GM21786 (cell line): ENCODE data around the gene ATXN10.

Experiments used
- ATAC-seq: cut with Tn5 transposase; IDR thresholded peaks from one replicate; pipeline ENCODE4 v1.9.1; 2021; ENCODE audit not compliant: unreplicated experiment

Gene ATXN10

GRCh38 chr22:45845076-45845487 is 173.4 kb downstream of the ATXN10 start:
- ATAC-seq = no peak

GRCh38 chr22:45846952-45847351 is 175.3 kb downstream of the ATXN10 start:
- no peak for ATAC-seq

DNA sequence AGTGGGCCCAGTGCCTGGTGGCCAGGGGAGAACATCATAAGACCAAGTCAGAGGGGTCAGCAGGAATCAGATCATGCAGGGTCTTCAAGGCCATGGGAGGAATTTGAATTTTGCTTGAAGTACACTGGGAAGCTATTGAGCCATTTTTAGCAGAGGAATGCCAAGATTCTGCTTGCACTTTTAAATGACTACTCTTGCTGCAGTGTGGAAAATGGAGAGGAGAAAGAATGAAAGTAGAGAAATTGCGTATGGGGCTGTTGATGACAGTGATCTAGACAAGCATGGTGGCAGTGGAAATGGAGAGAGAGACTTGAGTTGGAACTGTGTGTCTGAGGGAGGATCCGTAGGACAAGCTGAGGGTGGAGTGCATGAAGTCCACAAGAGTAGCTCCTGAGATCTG is 177.3 kb downstream of the ATXN10 start:
- ATAC-seq = no peak

GRCh38 chr22:45852826-45853225 is 181.2 kb downstream of the ATXN10 start:
- ATAC-seq = no peak

- ATAC-seq = no peak
Measured at GRCh38 chr22:45855961-45856360, 184.3 kb downstream of the ATXN10 start.

DNA sequence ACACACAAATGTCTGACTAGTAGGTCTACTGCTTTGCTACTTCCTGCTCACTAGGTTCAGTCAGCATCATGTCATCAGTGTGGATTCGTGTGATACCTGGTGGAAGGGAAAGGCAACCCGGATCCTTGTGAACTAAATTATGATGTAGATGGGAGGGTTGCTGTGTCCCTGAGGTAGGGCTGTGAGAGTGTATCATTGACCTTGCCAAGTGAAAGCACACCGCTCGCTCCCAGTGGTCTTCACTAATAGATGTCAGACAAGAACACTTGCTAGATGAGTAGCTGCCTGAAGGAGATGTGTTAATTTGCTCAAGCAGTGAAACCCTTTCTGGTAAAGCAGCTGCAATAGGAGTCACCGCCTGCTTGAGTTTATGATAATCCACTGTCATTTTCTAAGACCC is 185.9 kb downstream of the ATXN10 start:
- no peak for ATAC-seq

DNA sequence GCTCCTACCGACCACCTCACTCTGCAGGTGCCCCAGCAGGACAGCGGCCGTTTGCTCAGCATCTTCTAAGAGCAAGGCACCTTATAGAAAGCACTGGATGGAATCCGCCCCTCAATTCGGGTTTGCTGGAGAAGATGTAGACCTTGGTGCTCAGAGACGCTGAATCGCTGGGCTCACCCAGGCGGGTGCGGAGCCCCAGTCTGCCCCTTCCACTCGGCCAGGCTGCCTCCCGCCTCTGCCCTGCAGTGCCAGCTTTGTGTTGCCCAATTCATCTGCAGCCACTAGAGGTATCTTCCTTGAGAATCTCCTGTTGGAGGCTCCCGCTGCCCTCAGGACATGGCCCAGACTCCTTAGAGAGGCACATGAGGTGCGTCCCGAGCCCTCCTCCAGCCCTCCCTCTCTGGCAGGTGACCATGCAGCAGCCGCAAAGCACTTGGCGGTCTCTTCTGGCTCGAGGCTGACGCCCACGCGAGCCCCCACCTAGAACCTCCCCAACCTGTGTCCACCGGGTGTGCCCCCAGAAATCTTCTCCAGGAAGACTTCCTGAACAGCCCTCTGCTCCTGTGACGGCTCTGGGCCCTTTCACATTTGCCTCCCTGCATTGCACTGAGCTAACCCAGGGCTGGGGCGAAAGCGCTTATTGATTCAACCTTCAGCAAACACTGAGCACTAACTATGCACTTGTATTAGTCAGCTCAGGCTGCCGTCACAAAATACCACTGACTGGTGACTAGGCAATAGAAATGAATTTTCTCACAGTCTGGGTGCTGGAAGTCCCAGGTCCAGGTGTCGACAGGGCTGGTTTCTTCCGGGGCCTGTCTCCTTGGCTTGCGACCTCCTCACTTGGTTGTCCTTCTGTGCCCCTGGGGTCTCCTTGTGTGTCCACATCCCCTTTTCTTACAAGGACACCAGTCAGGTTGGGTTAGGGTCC is 187.9 kb downstream of the ATXN10 start:
- ATAC-seq = no peak

- no peak for ATAC-seq
Measured at GRCh38 chr22:45860201-45860600, 188.6 kb downstream of the ATXN10 start.

GRCh38 chr22:45861259-45861658 is 189.6 kb downstream of the ATXN10 start:
- ATAC-seq = no peak

DNA sequence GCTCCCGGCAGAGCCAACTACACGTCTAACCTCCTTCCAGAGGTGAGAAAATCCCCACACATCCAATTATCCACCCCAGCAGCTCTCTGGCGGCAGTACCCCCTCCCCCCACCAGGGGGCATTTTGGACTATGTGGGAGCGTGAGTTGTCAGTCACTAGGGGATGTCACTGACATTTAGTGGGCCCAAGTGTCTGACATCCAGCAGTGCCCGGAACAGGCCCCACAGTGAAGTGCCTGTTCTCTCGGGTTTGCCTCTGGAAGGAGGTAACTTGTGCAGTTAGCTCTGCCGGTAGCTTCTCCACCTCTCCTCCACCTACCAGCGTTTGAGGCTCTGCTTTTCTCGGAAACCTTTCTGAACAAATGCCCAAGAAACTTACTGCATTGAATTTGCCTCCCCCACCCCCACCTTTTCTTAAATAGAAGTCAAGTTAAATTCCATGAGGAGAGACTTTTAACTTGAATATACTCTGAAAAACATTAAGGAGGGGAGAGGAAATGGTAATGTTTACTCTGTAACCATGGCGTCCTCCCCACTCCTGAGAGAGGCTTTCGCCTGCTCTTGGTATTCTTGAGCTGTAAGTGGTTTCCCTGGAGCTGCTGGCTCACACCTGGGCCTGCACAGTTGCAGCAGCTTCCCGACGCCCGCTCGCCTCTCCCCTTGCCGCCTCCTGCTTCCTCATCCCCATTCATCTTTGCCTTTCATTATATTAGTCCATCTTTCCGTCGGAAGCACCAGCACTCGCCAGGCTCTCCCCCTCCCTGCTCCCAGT is 192.5 kb downstream of the ATXN10 start:
- ATAC-seq = no peak

GRCh38 chr22:45864959-45865476 is 193.4 kb downstream of the ATXN10 start:
- no peak for ATAC-seq

- ATAC-seq = no peak
Measured at GRCh38 chr22:45865561-45866125, 194.0 kb downstream of the ATXN10 start.

GRCh38 chr22:45866126-45866645 is 194.6 kb downstream of the ATXN10 start:
- no peak for ATAC-seq

- no peak for ATAC-seq
Measured at GRCh38 chr22:45866646-45867117, 195.0 kb downstream of the ATXN10 start.

GRCh38 chr22:45867118-45867905 is 195.7 kb downstream of the ATXN10 start:
- no peak for ATAC-seq

DNA sequence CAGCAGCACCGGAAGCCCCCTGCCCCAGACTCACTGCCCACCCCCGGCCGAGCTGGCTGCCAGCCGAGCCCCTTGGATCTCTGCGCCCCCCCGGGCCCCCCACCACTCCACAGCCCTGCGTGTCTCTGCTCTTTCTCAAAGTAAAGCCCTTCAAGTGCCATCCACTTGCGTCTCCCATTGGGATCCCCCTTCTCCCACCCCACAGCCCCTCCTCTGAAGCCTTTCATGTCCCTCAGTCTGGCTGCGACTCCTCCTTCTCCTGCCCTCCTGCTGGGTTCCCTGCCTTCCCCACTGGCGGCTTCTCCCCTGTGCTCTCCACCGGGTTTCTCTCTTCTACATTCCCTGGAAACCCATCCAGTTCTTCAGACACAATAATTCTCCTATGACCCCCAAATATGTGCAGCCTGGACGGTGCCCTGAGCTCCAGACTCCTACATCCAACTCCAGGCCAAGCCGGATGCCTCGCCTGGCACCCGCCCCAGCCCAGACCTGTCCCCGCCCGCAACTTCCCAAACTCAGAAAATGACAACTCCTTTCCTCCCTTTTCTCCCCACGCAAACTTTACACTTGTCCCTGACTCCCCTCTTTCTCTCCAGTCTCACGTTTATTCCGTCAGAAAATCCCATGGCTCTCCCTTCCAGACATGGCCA is 196.4 kb downstream of the ATXN10 start:
- no peak for ATAC-seq

DNA sequence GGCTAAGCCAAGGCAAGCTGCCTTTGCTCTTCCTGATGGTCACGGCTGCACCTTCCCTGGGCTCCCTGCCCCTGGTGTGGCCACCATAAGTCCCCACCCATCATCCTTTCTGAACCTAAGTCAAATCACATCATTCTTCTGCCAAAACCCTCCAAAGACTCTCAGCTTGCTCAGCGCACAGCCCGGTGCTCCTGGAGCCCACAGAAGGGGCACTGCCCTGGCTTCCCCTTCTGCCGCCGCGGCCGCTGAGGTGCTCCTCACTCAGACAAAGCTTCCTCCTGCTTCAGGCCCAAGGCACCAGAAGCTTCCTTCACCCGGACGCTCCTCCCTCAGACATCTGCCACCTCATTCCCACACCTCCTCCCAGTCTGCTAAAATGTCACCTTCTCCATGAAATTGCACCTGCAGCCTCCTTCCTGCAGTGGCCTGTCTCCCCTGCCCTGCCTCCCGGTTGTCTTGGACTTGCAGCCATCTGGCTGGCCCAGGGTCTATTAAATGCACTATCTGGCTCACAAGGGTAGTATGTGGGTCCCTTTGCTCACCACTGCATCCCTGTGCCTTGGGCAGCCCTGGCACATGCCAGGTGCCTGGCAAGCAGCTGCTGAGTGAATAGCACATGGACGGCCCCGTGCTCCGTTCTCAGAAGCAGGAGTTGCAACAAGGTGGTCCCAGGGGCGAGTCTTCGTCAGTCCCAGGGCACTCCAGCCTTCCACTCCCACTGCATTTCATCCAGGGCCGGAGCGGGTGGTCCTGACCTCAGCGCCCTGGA is 197.1 kb downstream of the ATXN10 start:
- ATAC-seq = no peak

DNA sequence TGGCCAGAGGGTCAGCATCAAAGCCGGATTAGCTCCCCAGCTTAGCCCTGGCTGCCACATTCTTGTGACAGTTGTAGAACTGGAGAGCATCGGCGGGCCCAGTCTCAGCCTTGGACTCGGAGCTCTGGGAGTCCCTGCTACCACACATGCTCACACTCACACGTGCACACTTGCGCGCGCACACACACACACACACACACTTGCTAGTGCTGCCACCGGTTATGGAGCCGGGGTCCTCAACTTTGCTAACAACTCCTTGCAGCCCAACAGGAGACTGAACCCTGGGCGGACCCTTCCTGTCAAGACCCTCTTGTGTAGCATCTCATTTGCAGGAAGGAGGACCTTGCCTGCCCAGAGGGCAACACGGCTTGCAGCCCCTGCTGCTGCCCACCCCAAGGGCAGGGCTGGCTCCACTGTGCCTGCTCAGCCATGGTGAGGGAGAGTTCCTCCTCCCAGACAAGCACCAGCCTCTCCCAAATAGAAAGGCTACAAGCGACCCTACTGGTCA is 197.8 kb downstream of the ATXN10 start:
- ATAC-seq = no peak

- ATAC-seq = no peak
Measured at GRCh38 chr22:45870011-45870410, 198.4 kb downstream of the ATXN10 start.
